D341Med (cell line): ENCODE results near the gene FAM171A1.
"Not testable (repeated sequence)": the region's sequence is repeated elsewhere in the genome, so short reads cannot be mapped to it uniquely, and the experiment has no call there.

Experiments
- DNase-seq: peaks from one replicate; pipeline ENCODE4 v3.0.0; 2012; ENCODE audit warnings: low spot score

Gene FAM171A1

DNA sequence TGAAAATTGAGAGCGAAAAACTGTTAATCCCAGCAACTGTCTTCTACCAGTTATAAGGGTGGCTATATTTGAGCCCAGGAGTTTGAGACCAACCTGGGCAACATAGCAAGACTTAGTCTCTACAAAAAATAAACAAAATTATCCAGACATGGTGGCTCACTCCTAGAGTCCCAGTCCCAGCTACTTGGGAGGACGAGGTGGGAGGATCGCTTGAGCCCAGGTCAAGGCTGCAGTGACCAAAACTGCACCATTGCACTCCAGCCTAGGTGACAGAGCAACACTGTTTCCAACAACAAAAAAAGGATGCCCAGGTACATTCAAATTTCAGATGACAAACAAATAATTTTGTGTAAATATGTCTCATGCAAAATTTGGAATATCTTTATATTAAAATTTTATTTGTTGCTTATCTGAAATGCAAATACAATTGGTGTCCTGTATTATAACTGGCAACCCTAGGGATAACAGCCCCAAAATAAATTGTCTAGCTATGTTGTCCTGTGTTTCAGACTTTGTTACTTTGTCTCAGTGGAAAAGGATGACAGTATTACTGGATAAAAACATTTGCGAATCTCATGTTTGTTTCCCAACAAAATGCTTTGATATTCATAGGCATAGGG is 26.7 kb downstream of the FAM171A1 start:
- DNase-seq, result no peak

DNA sequence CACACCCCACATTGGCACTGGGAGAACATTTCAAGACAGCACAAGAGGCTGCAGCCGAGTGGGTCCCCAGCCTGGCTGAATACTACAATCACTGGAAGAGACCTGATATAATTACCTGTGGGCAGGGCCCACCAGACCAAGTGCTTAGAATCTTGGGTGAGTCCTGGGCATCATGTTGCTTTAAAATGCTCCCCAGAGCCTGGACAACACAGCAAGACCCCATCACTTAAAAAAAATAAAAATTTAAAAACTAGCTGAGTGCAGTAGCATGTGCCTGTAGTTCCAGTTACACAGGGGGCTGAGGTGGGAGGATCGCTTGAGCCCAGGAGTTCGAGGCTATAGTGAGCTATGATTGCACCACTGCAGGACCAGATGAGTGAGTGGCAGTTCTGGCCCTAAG is 28.1 kb downstream of the FAM171A1 start:
- no peak for DNase-seq

DNA sequence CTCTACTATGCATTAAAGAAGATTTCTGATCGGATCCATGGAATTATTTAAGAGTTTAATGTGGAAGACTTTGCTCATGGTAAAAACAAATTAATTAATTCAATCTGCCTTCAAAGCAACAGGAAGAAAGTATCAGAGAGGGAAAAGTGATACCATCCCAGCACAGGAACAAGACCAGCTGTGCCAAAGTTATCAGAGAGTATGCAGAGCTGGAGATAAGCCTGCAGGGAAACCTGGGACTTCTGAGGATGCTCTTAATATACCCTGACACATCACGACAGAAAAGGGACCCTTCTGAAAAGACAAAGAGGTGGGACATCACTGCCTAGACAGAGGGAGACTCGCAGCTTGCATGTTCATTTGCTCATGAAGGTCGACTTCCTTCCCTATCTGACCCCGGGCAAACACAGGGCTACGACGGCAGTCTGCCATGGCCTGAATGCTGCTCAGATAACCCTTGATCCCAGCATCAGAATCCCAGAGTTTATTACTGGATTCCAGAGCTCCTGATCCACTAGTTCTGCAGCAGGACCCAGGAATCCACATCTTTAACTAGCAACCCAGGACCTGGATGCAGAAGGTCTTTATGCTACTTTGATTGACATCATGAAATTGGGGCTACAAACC is 29.5 kb downstream of the FAM171A1 start:
- DNase-seq, result no peak

DNA sequence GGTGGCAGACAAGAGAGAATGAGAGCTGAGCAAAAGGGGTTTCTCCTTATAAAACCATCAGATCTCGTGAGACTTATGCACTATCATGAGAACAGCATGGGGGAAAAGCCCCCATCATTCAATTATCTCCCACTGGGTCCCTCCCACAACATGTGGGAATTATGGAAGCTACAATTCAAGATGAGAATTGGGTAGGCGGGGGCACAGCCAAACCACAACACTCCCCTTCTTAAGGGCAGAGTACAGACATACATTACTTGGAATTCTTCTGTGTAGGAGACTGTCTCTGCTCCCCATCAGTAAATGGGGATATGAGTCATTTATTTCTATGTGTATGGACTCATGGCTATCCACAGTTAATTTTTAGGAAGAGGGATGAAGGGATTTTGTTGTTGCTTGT is 31.2 kb downstream of the FAM171A1 start:
- DNase-seq, result no peak

DNA sequence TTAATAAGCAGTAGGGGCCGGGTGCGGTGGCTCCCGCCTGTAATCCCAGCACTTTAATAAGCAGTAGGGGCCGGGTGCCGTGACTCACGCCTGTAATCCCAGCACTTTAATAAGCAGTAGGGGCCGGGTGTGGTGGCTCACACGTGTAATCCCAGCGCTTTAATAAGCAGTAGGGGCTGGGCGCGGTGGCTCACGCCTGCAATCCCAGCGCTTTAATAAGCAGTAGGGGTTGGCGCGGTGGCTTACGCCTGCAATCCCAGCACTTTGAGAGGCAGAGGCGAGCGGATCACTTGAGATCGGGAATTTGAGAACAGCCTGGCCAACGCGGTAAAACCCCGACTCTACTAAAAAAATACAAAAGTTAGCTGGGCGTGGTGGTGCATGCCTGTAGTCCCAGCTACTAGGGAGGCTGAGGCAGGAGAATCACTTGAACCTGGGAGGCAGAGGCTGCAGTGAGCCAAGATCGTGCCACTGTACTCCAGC is 33.6 kb downstream of the FAM171A1 start:
- DNase-seq, result not testable (repeated sequence)

DNA sequence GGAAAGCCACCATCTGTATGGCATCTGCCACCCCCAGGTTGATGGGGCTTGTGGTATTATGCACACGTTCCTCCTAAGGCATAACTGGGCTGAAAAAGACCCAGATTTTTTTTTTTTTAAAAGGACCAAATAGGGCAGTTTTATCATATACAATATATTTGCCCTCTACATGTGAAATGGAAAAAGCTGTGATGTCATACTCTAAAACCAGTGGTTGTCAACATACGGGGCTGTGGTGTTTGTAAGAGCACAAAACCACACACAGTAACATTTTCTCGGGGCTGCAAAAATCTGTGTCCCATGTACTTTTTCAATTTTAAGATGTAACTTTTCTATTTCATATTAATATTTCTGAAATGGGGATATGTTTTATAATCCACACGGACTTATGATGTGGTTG is 34.9 kb downstream of the FAM171A1 start:
- no peak for DNase-seq

DNA sequence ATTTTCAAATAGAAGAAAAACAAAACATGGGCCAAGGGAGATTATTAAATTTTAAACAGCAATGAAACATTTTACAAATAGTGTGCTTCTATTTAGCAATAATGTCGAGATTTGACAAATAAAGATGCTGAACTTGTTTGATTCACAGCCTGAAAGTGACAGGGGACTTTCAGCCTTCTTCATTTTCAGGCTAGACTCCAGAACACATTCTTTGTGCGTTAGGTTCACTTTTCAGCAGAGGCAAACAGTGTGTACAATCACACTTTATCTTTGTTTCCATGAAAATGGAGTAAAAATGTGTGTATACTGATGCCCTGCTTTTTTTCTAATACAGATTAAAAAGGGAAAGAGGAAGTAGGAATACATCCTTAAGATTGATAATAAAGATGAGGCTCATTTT is 35.6 kb downstream of the FAM171A1 start:
- no peak for DNase-seq

DNA sequence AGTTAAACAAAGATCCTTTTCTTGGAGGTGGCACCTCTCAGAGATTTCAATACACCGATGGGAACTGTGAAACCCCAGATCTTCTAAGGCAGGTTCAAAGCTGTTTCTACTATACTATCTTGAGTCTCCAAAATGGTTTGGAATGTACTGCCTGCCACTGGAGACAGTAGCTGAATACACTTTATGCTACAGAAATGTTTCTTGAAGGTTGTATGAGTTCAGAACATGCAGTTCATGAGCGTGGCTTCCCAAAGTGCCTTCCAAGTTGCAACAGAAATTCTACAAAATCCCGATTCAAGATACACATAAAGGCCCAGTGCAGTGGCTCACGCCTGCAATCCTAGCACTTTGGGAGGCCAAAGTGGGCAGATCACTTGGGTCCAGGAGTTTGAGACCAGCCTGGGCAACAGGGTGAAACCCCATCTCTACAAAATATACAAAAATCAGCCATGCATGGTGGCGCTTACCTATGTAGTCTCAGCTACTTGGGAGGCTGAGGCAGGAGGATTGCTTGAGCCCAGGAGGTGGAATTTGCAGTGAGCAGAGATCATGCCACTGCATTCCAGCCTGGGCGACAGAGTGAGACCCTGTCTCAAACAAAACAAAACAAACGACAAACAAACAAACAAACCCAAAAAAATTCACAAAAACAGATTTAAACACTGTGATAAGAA is 36.3 kb downstream of the FAM171A1 start:
- DNase-seq, result no peak

DNA sequence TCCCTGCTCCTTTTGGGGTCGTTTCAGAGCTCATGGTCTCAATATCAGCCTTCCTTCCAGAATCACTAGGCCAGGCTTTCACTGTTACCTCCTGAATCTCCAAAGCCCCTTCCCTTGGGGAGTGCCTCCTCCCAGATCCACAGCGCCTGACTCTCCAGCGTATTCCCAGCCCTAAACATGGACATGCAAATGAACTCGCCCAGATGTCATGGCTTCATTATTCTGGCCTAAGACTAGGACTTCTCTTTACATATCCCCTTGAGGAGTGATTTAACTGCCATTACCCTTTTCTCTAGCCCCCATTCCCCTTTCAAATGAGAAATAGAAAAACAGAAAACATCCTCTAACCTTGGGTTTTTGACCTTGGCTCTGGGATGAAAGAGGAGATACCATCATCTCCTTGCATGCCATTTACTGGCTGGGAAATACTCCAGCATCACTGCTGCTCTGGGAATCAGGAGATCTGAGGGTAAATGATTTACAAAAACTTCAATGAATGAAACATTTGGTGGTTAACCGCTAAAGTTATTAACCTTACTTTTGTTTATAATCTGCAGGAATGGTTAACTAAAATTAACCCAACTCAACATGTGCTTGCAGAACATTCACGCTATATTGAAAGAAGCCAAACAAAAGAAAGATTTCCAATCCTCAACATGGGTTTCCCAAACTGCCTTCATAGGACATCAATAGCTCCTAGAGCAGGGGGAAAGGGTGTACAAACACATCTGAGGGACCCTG is 37.0 kb downstream of the FAM171A1 start:
- DNase-seq, result no peak

DNA sequence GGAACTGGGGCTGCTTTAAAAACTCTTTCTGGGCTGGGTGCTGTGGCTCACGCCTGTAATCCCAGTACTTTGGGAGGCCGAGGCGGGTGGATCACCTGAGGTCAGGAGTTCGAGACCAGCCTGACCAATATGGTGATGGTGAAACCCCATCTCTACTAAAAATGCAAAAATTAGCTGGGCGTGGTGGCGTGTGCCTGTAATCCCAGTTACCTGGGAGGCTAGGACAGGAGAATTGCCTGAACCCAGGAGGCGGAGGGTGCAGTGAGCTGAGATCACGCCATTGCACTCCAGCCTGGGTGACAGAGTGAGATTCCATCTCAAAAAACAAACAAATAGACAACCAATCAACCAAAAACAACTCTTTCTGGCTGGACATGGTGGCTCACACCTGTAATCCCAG is 37.9 kb downstream of the FAM171A1 start:
- not testable (repeated sequence) for DNase-seq

DNA sequence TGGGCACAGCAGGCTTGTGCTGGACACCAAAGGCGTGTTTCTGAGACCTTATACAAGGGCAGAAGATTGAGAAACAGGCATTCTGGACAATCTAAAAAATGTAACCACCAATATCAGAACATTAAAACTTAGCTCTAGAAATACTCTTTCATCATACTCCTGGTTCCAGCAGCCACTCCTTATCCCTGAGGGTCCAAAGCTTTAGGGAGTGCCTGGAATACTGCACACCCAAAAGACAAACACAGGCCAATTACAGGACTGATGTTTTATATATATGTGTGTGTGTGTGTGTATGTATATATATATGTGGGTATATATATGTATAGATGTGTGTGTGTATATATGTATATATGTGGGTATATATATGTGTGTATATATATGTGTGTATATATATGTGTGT is 39.6 kb downstream of the FAM171A1 start:
- no peak for DNase-seq

DNA sequence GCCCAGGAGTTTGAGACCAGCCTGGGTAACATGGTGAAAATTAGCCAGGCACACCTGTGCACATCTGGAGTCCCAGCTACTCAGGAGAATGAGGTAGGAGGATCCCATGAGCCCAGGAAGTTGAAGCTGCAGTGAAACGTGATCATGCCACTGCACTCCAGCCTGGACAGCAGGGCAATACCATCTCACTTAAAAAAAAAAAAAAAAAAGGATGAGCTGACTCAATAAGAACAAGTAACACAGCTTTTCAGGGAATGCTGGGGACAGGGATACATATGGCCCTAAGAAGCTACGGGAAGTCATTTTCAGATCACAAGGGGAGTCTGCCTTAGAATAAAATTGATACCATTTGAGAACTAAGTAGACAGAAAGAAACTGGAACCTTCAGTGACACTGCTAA is 41.7 kb downstream of the FAM171A1 start:
- no peak for DNase-seq

DNA sequence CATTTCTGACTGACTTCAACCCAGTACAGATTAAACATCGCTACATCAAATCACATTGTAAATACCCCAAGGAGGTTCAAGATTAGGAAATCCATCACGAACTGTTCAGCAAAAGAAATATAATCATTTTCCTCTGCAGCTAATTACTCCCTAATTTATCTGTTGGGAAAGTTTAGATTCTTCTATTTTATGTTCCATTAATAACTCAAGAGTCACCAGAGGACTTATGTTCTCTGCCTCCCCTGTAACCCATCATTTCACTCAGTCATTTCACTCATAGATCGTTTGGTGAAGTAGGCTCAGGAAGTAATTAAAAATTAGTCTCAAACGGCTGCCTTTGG is 45.2 kb downstream of the FAM171A1 start:
- DNase-seq, result no peak

DNA sequence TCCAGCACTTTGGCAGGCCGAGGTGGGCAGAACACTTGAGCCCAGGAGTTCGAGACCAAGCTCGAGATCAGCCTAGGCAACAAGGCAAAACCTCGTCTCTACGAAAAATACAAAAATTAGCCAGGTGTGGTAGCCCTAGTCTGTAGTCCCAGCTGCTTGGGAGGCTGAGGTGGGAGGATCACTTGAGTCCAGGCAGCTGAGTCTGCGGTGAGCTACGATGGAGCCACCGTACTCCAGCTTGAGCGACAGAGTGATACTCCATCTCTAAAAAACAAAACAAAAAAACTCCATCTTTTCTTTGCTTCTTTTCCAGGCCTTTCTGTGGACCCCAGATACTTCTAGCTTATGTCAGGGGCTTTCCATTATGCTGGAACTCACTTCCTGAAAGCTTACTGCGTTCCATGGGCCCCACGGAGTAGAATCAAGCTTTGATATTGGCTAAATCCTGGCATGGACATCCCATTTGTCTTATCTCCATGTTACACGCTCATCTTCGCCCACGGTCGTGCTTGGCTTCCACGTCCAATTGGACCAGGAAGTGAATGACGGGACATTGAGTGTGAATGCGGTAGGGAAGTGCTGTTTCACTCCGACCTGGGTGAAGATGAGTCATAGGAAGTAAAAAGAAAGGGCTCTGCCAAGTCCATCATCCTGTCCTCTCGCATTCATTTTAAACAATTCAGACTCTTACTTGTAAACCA is 45.7 kb downstream of the FAM171A1 start:
- no peak for DNase-seq

DNA sequence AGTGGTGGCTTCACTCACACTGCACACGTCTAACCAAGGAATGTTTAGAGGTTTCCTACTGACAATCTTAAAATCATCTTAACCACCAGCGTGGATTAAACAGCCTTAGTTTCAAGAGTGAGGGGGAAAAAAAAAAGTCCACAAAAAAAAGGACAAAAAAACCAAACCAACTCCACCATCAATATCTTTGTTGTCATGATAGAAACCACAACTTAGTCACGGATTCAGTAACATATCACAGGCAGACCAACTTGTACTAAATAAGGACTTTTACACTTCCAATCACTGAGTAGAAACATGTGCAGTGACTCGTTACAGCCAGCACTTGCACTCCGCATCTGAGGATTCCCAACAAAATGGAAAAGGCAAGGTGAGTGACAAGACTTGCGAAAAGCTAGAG is 46.5 kb downstream of the FAM171A1 start:
- no peak for DNase-seq

DNA sequence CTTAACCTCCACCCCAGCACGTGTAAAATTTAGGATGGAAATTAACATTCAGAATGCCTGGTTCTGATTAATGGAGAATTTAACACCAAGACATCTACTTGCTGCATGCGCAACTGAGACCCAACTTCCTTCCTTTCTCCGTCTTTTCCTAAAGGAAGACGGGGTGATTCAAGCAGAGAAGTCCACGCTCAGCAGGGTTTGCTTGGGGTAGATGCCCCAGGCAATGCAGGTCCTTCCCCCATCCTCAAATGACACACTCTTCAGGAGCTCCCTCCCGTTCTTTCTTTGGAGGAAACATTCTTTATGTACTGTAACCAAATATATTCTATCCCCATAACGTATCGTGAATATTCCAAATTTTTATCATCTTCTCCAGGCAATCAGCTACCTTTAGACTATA is 47.0 kb downstream of the FAM171A1 start:
- no peak for DNase-seq

DNA sequence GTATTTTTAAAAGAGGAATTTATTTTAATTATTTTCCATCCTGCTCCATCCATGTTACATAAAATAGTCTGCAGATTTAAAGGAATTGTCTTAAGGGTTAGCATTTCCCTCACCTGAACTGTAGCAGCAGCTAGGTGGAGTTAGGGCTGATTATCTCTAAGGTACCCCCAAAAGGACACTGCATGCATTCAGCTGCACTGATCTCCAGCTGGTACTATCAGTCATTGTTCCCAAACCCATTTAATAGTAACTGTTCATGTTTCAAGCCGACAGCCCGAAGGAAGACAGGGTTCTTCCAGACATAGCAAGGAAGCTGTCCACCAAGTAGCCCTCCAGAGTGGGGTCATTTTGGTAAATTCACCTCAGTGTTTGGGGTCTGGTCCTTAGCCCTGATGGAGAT is 48.7 kb downstream of the FAM171A1 start:
- DNase-seq, result no peak

DNA sequence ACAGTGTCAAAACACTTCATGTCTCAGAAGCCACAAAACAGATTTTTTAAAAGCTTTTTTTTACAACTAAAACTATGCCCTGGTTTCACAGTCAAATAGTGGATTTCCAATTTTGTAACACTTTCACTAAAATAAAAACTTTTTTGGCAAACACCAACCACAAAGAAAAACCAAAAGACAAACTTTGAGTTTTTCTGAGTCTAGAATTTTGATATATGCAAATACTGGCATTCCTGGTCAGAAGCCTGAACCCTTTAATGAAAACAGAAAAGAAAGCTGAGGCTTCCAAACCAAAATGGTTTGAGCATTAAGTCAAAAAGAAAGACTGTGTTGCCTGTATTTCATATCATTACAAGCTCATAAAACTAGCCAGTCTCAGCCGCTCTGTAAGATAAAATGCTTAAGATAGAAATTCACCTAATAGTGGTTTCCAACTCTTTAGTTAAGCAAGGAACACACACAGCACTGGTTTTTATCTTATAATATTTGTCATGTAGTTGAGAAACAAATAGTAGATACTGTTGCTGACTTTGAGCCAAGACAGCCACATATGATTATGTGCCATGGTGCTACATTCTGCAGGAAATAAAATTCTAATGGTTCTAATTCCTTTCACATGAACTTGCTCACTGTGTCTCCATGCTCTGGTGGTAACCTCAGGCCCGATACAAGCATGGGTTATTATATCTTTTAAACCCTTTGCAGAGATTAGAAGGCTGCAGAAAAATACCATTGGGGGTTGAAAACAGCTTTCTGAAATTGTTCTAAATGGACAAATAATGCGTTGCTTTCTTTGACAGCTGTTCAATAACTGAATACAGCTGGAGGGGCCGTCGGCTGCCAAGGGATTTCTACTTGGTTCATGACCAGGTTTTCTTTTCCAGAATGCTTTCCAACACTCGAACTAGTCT is 49.4 kb downstream of the FAM171A1 start:
- no peak for DNase-seq

DNA sequence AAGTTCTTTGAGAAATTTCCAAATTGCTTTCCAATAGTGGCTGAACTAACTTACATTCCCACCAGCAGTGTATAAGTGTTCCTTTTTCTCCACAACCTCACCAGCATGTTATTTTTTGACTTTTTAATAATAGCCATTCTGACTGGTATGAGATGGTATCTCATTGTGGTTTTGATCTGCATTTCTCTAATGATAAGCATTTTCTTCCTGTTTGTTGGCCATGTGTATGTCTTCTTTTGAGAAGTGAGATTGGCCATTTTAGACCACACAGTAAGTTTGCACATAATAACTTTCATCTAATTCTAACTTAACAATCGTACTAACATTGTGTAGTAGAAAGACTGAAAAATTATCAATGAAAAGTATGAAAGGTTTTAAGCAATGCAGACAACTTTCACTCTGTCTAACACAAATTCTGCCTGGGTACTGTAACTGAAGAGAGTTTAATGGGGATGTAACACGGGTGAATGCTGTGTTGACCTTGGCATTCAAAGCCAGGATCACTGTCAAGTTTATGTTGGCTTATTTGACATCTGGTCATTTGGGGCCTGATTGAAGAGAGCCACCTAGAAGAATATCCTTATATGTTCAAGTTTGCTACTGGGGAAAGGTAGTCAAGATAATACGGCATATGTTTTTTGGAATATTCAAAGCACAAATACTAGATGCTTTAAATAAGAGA is 50.4 kb downstream of the FAM171A1 start:
- DNase-seq, result no peak

DNA sequence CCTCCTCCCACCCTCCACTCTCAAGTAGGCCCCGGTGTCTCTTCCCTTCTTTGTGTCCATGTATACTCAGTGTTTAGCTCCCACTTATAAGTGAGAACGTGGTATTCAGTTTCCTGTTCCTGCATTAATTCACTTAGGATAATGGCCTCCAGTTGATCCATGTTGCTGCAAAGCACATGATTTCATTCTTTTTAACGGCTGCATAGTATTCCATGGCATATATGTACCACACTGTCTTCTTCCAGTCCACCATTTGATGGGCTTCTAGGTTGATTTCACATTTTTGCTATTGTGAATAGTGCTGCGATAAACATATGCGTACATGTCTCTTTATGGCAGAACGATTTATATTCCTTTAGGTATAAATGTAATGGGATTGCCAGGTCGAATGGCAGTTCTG is 51.0 kb downstream of the FAM171A1 start:
- no peak for DNase-seq
